BJ (cell line): ENCODE results near the gene KIAA0825. TPM values are rescaled to one million over a fixed set of nuclear protein-coding genes. Genes with fewer than 3 reads are reported as not detected.

Experiments
- CTCF ChIA-PET: fragments of 350-600 bp; formaldehyde crosslinking; extraction: SDS; loops from one replicate; lab custom pipeline; 2021; ENCODE audit warnings: antibody characterized with exemption, inconsistent platforms; lab: Yijun Ruan, JAX
- POLR2A ChIA-PET: fragments of 300-600 bp; sonication (Branson Sonifier 250); formaldehyde crosslinking; extraction: SDS; loops from one replicate; lab custom pipeline; 2021; ENCODE audit warnings: antibody characterized with exemption; lab: Charles Lee
- DNase-seq: peaks from one replicate; pipeline ENCODE4 v3.0.0-alpha.2; 2011; ENCODE audit warnings: low read depth
- H3K27me3 ChIP-seq: 2 replicates; pipeline ENCODE4 v1.6.0; 2011; ENCODE audit warnings: low read length; ENCODE audit not compliant: control insufficient read depth, insufficient read depth
- H3K36me3 ChIP-seq: 2 replicates; pipeline ENCODE4 v1.5.1; 2011; ENCODE audit warnings: low read length; ENCODE audit not compliant: control insufficient read depth, insufficient read depth
- H3K4me3 ChIP-seq: 2 replicates; pipeline ENCODE4 v1.5.1; 2011; ENCODE audit warnings: low read depth, mild to moderate bottlenecking, control low read depth, low read length
- CTCF ChIP-seq: IDR thresholded peaks from 2 replicates; pipeline ENCODE4 v1.5.1; 2011; ENCODE audit warnings: low read depth, mild to moderate bottlenecking, control low read depth, inconsistent platforms, low read length, moderate library complexity; ENCODE audit not compliant: insufficient read depth
- polyA plus RNA-seq: library from polyadenylated mRNA; depleted of rRNA; stranded (reverse); fragments of >200 nt; gene quantifications from 2 replicates; pipeline ENCODE4 v1.2.3, GENCODE V29; 2011

KIAA0825 gene
- polyA plus RNA-seq, 1 experiment, result 0.69 TPM

- Histone ChIP-seq H3K27me3 (no peaks in the 10 kb centered on the region), H3K4me3 (no peak overlapping the region), H3K36me3 (no peaks in the 10 kb centered on the region)
- no peak for TF ChIP-seq CTCF
- ChIA-PET POLR2A (no interaction called here), CTCF (no interaction called here)
- no peak for DNase-seq
Measured at GRCh38 chr5:94329115-94329514, 289.3 kb downstream of the KIAA0825 start.

DNA sequence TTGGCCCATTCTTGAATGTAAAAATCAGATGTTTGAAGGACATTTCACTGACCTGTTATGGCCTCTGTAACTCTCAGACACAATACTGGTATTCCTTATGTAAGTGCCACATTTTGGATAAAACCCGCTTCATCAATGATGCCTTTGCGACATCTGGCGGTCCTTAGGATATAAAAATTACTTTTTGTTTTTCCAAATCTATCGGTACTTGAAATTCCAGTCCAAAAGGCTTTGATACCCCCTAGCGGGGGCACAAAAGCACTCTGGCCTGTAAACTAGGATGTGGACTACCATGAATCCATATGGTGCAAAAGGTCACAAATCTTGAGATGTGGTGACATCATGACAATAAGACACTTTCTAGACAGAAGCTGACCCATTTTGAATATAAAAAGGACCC, 291.8 kb downstream of the KIAA0825 start:
- DNase-seq, result no peak
- no peaks in the 10 kb centered on the region for H3K27me3 ChIP-seq
- no peak overlapping the region for H3K4me3 ChIP-seq
- CTCF ChIA-PET, result no interaction called here
- POLR2A ChIA-PET, result no interaction called here
- H3K36me3 ChIP-seq, result no peaks in the 10 kb centered on the region
- no peak for TF ChIP-seq CTCF

DNA sequence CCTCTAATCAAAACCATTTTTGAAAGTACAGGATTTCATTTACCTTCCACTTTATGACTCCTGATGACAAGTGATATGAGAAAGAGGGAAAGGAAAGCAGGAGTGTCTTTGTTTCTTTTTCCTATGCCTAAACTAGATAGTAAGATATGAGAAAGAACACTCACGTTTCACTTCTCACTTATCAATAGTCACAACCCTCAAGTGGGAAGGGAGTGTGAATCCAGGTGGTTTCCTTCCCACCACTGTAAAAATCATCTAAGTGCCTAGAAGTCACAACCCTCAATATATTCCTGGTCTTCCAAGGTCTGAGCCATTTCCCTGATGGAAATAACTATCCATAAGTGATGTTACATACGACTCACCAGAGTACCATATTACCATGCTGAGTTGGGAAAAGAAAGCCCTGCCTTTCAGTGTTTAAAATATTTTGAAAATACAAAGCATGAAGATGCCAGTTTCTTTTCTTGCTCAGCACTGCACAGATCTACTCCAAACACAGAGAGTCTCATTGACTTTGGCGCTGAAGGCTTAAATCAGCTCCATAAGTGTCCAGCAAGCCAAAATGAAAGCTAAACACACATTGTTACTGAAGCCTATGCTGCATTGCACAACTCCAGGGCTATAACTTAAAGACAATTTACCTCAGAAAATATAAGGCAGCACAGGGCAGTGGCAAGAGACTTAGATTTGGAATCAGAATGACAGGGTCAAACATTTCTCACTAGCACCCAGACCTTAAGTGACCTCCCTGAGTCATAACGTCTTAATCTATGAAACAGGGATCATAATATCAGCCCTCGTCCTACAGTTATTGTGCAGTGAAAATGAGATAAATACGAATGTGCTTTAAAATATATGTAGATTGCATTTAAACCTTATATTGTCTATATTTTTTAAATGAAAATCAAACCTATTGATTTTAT, 301.2 kb downstream of the KIAA0825 start:
- Histone ChIP-seq H3K4me3 (no peak overlapping the region), H3K36me3 (no peaks in the 10 kb centered on the region), H3K27me3 (no peaks in the 10 kb centered on the region)
- DNase-seq, result no peak
- CTCF ChIA-PET, result no interaction called here
- TF ChIP-seq CTCF, result no peak
- POLR2A ChIA-PET, result no interaction called here

DNA sequence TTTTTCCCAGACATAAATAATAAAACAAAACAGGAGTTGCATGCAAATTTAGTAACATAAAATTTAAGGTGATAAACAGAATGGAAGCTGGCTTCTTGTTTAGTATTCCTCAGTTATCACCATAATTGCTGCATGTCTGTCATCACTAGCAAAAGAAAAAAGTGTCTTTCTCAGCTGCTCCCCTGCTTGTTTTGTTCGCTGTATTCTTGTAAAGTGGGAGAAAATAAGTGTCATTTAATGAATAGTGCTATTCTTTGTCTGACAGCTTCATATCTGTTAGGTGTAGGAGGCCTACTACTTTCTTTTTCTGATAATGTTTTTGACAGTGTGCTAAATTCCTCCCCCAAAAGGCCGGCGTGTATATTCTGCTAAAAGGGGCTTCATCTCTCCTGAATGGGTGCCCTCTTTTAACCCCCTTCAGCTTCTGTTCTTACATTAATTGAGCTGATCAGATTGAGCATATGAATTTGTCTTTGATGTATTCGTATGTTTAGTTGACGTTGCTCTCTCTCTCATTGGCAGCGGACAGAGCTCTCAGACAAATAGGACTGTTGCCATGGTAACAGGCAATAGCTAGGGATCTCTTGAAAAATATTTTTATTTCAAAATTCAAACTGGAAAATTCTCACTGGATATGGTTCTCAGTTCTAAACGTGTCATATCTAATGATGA, 303.8 kb downstream of the KIAA0825 start:
- DNase-seq, result no peak
- POLR2A ChIA-PET, result no interaction called here
- no peak overlapping the region for H3K4me3 ChIP-seq
- H3K36me3 ChIP-seq, result no peaks in the 10 kb centered on the region
- no peaks in the 10 kb centered on the region for H3K27me3 ChIP-seq
- TF ChIP-seq CTCF, result no peak
- CTCF ChIA-PET, result no interaction called here

- Histone ChIP-seq H3K4me3 (no peak overlapping the region), H3K27me3 (no peaks in the 10 kb centered on the region), H3K36me3 (no peaks in the 10 kb centered on the region)
- POLR2A ChIA-PET, result no interaction called here
- CTCF ChIA-PET, result no interaction called here
- no peak for TF ChIP-seq CTCF
- DNase-seq, result no peak
Measured at GRCh38 chr5:94313696-94314095, 304.7 kb downstream of the KIAA0825 start.
